ENCODE data around the gene NDUFAB1.

GRCh38 chr16:23590181-23590580 is 5.9 kb downstream of the NDUFAB1 start:
- TF ChIP-seq SUZ12 (IDR thresholded peaks at IDR 0.05) (no peak), HDGF (IDR thresholded peaks at IDR 0.05; ENCODE audit: borderline replicate concordance) (no peak), BHLHE40 (IDR thresholded peaks at IDR 0.05; ENCODE audit: borderline replicate concordance) (no peak), TARDBP (IDR thresholded peaks at IDR 0.05) (no peak), SP1 (IDR thresholded peaks at IDR 0.05) (no peak), FOXM1 (IDR thresholded peaks at IDR 0.05; ENCODE audit: borderline replicate concordance) (no peak), L3MBTL2 (conservative IDR thresholded peaks at IDR 0.05) (no peak), FOXA1 (IDR thresholded peaks at IDR 0.05) (no peak), FOXK2 (IDR thresholded peaks at IDR 0.05) (no peak), ARNT (IDR thresholded peaks at IDR 0.05) (no peak)
